Liver (tissue), 2 donors: ENCODE data around the gene FTCD.

Source experiments
- NR2F2 ChIP-seq: IDR thresholded peaks from 2 replicates; pipeline ENCODE4 v1.6.1; 2016; ENCODE audit warnings: antibody characterized with exemption
- REST ChIP-seq: IDR thresholded peaks from 2 replicates; pipeline ENCODE4 v1.6.1; 2016; ENCODE audit warnings: antibody characterized with exemption, mild to moderate bottlenecking
- SP1 ChIP-seq: IDR thresholded peaks from 2 replicates; pipeline ENCODE4 v1.6.1; 2018; ENCODE audit warnings: antibody characterized with exemption, mild to moderate bottlenecking
- donor health status: healthy.

GRCh38 chr21:46148106-46148505 is 7.3 kb downstream of the FTCD start:
- no peak for TF ChIP-seq SP1
- TF ChIP-seq NR2F2, result no peak
- no peak for TF ChIP-seq REST
